ENCODE measurements around the gene TTC33. TPM values are rescaled to one million over a fixed set of nuclear protein-coding genes. Genes with fewer than 3 reads are reported as not detected.
"Not testable (repeated sequence)": the region's sequence is repeated elsewhere in the genome, so short reads cannot be mapped to it uniquely, and the experiment has no call there.

The TTC33 gene
- total RNA-seq, 4 donors from 2014 or later = 6.4 to 67.3 (median 17.4) TPM

- TF ChIP-seq EP300 (IDR thresholded peaks at IDR 0.05; ENCODE audit: low read depth) (no peak), POLR2AphosphoS5 (IDR thresholded peaks at IDR 0.05) (no peak), POLR2A (IDR thresholded peaks at IDR 0.05) (no peak)
- TF ChIP-seq, protein P1, sequence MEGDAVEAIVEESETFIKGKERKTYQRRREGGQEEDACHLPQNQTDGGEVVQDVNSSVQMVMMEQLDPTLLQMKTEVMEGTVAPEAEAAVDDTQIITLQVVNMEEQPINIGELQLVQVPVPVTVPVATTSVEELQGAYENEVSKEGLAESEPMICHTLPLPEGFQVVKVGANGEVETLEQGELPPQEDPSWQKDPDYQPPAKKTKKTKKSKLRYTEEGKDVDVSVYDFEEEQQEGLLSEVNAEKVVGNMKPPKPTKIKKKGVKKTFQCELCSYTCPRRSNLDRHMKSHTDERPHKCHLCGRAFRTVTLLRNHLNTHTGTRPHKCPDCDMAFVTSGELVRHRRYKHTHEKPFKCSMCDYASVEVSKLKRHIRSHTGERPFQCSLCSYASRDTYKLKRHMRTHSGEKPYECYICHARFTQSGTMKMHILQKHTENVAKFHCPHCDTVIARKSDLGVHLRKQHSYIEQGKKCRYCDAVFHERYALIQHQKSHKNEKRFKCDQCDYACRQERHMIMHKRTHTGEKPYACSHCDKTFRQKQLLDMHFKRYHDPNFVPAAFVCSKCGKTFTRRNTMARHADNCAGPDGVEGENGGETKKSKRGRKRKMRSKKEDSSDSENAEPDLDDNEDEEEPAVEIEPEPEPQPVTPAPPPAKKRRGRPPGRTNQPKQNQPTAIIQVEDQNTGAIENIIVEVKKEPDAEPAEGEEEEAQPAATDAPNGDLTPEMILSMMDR (IDR thresholded peaks at IDR 0.05) = no peak
- in situ Hi-C loops (cut with MboI; ENCODE audit: low pct_ligation_motif_present in 1 of 4, low pct_unique_long_range_greater_than_20kb in 1 of 4, low sequenced_read_pairs in 3 of 4) (no loop called here), intact Hi-C loops (cut with DNase I; ENCODE audit: low total_unique reads) (no loop called here)
- no peak for DNase-seq
- Histone ChIP-seq H3K27ac (no peak overlapping the region), H3K36me3 (no peaks in the 10 kb centered on the region), H3K4me3 (no peak overlapping the region), H3K27me3 (no peaks in the 10 kb centered on the region), H3K9me3 (no peaks in the 10 kb centered on the region), H3K4me1 (no peaks in the 10 kb centered on the region)
- WGBS, 2 donors (ENCODE audit: low coverage in 1 of 2) = 82 to 89% methylated on average over 2 of the region's 2 CpGs
Observed at GRCh38 chr5:40660751-40661150, 95.0 kb downstream of the TTC33 start.

DNA sequence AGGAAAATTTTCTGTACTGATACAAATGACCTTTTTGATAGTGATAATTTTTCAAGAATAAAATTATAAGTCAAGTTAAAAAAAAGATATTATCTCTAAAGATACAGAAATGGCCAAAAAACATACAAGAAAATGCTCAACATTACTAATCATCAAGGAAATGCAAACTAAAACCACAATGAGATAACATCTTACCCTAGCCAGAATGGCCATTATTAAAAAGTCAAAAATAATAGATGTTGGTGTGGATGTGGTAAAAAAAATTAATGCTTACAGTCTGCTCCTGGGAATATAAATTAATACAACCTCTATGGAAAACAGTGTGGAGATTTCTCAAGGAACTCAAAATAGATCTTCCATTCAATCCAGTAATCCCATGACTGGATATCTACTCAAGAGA is 99.0 kb downstream of the TTC33 start:
- DNase-seq = no peak
- H3K27ac ChIP-seq = no peak overlapping the region
- no peak for TF ChIP-seq POLR2A (IDR thresholded peaks at IDR 0.05)
- TF ChIP-seq POLR2AphosphoS5 (IDR thresholded peaks at IDR 0.05) = no peak
- TF ChIP-seq EP300 (IDR thresholded peaks at IDR 0.05; ENCODE audit: low read depth) = no peak
- intact Hi-C loops (cut with DNase I; ENCODE audit: low total_unique reads) (no loop called here), in situ Hi-C loops (cut with MboI; ENCODE audit: low pct_ligation_motif_present in 1 of 4, low pct_unique_long_range_greater_than_20kb in 1 of 4, low sequenced_read_pairs in 3 of 4) (no loop called here)
- no peaks in the 10 kb centered on the region for H3K36me3 ChIP-seq
- H3K9me3 ChIP-seq = no peaks in the 10 kb centered on the region
- H3K4me3 ChIP-seq = no peak overlapping the region
- no peaks in the 10 kb centered on the region for H3K27me3 ChIP-seq
- H3K4me1 ChIP-seq = peaks cover 0 to 7% (median 5%) of the 10 kb centered on the region in 4 donors

DNA sequence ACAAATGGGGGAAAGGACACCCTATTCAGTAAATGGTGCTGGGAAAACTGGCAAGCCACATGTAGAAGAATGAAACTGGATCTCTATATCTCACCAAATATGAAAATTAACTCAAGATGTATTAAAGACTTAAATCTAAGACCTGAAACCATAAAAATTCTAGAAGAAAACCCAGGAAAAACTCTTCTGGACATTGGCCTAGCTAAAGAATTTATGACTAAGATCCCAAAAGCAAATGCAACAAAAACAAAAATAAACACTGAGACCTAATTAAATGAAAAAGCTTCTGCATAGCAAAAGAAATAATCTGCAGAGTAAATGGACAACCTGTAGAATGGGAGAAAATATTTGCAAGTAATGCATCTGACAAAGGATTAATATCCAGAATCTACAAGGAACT is 99.7 kb downstream of the TTC33 start:
- in situ Hi-C loops (cut with MboI; ENCODE audit: low pct_ligation_motif_present in 1 of 4, low pct_unique_long_range_greater_than_20kb in 1 of 4, low sequenced_read_pairs in 3 of 4); H3K4me1 ChIP-seq; H3K36me3 ChIP-seq; H3K27me3 ChIP-seq; intact Hi-C loops (cut with DNase I; ENCODE audit: low total_unique reads); H3K27ac ChIP-seq; H3K4me3 ChIP-seq; H3K9me3 ChIP-seq; DNase-seq: not testable (repeated sequence)

GRCh38 chr5:40655138-40655537 is 100.6 kb downstream of the TTC33 start:
- Histone ChIP-seq H3K9me3 (no peaks in the 10 kb centered on the region), H3K36me3 (no peaks in the 10 kb centered on the region), H3K27me3 (no peaks in the 10 kb centered on the region), H3K27ac (peak overlapping the region in 1 of 4 donors; percentile 4), H3K4me1 (peaks cover 0 to 7% (median 5%) of the 10 kb centered on the region in 4 donors), H3K4me3 (no peak overlapping the region)
- intact Hi-C loops (cut with DNase I; ENCODE audit: low total_unique reads) (no loop called here), in situ Hi-C loops (cut with MboI; ENCODE audit: low pct_ligation_motif_present in 1 of 4, low pct_unique_long_range_greater_than_20kb in 1 of 4, low sequenced_read_pairs in 3 of 4) (no loop called here)
- TF ChIP-seq EP300 (IDR thresholded peaks at IDR 0.05; ENCODE audit: low read depth) (no peak), POLR2A (IDR thresholded peaks at IDR 0.05) (no peak), POLR2AphosphoS5 (IDR thresholded peaks at IDR 0.05) (no peak)
- TF ChIP-seq, protein P1 (IDR thresholded peaks at IDR 0.05) = no peak
- DNase-seq = no peak
- 48 to 77% methylated on average over 2 of the region's 2 CpGs for WGBS, 2 donors (ENCODE audit: low coverage in 1 of 2)

GRCh38 chr5:40654377-40654991 is 101.3 kb downstream of the TTC33 start:
- no peak overlapping the region for H3K27ac ChIP-seq
- no peak for DNase-seq
- no peaks in the 10 kb centered on the region for H3K36me3 ChIP-seq
- in situ Hi-C loops (cut with MboI; ENCODE audit: low pct_ligation_motif_present in 1 of 4, low pct_unique_long_range_greater_than_20kb in 1 of 4, low sequenced_read_pairs in 3 of 4) (no loop called here), intact Hi-C loops (cut with DNase I; ENCODE audit: low total_unique reads) (no loop called here)
- H3K4me1 ChIP-seq = peaks cover 0 to 10% (median 5%) of the 10 kb centered on the region in 4 donors
- TF ChIP-seq, protein P1 (IDR thresholded peaks at IDR 0.05) = no peak
- no peak for TF ChIP-seq POLR2AphosphoS5 (IDR thresholded peaks at IDR 0.05)
- no peak for TF ChIP-seq POLR2A (IDR thresholded peaks at IDR 0.05)
- TF ChIP-seq EP300 (IDR thresholded peaks at IDR 0.05; ENCODE audit: low read depth) = no peak
- H3K27me3 ChIP-seq = no peaks in the 10 kb centered on the region
- no peak overlapping the region for H3K4me3 ChIP-seq
- 77 to 86% methylated on average over 4 of the region's 4 CpGs for WGBS, 2 donors (ENCODE audit: low coverage in 1 of 2)
- no peaks in the 10 kb centered on the region for H3K9me3 ChIP-seq
